GM18873 (cell line): ENCODE data around the gene ZBTB2.
"Not testable (repeated sequence)": the region's sequence is repeated elsewhere in the genome, so short reads cannot be mapped to it uniquely, and the experiment has no call there.

Experiments
- ATAC-seq: cut with Tn5 transposase; IDR thresholded peaks from one replicate; pipeline ENCODE4 v1.9.1; 2021; ENCODE audit warnings: mild to moderate bottlenecking, moderate library complexity, moderate number of reproducible peaks; ENCODE audit not compliant: unreplicated experiment, low FRiP score

Gene ZBTB2

GRCh38 chr6:151339369-151339768 lies 52.0 kb downstream of the ZBTB2 start:
- ATAC-seq, result no peak

- ATAC-seq, result no peak
Measured at GRCh38 chr6:151338651-151339200, 52.6 kb downstream of the ZBTB2 start.

GRCh38 chr6:151335930-151336329 lies 55.4 kb downstream of the ZBTB2 start:
- no peak for ATAC-seq

- no peak for ATAC-seq
Measured at GRCh38 chr6:151330130-151330696, 61.1 kb downstream of the ZBTB2 start.

- ATAC-seq, result no peak
Measured at GRCh38 chr6:151327101-151327500, 64.3 kb downstream of the ZBTB2 start.

GRCh38 chr6:151326116-151326825 lies 65.1 kb downstream of the ZBTB2 start:
- ATAC-seq, result no peak

GRCh38 chr6:151325075-151326050 lies 66.0 kb downstream of the ZBTB2 start:
- no peak for ATAC-seq

- ATAC-seq, result no peak
Measured at GRCh38 chr6:151324488-151324825, 66.9 kb downstream of the ZBTB2 start.

- ATAC-seq, result no peak
Measured at GRCh38 chr6:151323791-151324487, 67.4 kb downstream of the ZBTB2 start.

- ATAC-seq, result no peak
Measured at GRCh38 chr6:151322570-151322969, 68.8 kb downstream of the ZBTB2 start.

- ATAC-seq, result no peak
Measured at GRCh38 chr6:151321438-151321837, 69.9 kb downstream of the ZBTB2 start.

GRCh38 chr6:151320140-151320539 lies 71.2 kb downstream of the ZBTB2 start:
- no peak for ATAC-seq

- no peak for ATAC-seq
Measured at GRCh38 chr6:151317995-151318365, 73.4 kb downstream of the ZBTB2 start.

GRCh38 chr6:151317103-151317994 lies 74.0 kb downstream of the ZBTB2 start:
- no peak for ATAC-seq

GRCh38 chr6:151315661-151316060 lies 75.7 kb downstream of the ZBTB2 start:
- not testable (repeated sequence) for ATAC-seq
